Measurements from ENCODE around the gene RSPO3.
"Not testable (repeated sequence)": the region's sequence is repeated elsewhere in the genome, so short reads cannot be mapped to it uniquely, and the experiment has no call there.

RSPO3 gene

GRCh38 chr6:127118298-127119101 lies at the start of gene RSPO3:
Gene RSPO3 (plus strand): TSS chr6:127118671. CDS start chr6:127119193, 522 bp downstream.
- in situ Hi-C loops (cut with HindIII; ENCODE audit: low sequenced_read_pairs) = no loop called here

GRCh38 chr6:127069659-127070279 lies 48.7 kb upstream of the RSPO3 start:
- in situ Hi-C loops (cut with HindIII; ENCODE audit: low sequenced_read_pairs) = no loop called here

GRCh38 chr6:127073222-127073621 lies 45.2 kb upstream of the RSPO3 start:
- in situ Hi-C loops (cut with HindIII; ENCODE audit: low sequenced_read_pairs) = no loop called here

- in situ Hi-C loops (cut with HindIII; ENCODE audit: low sequenced_read_pairs) = no loop called here
Observed at GRCh38 chr6:127076466-127076865, 42.0 kb upstream of the RSPO3 start.

GRCh38 chr6:127077886-127078285 lies 40.6 kb upstream of the RSPO3 start:
- in situ Hi-C loops (cut with HindIII; ENCODE audit: low sequenced_read_pairs) = no loop called here

- in situ Hi-C loops (cut with HindIII; ENCODE audit: low sequenced_read_pairs) = no loop called here
Observed at GRCh38 chr6:127078669-127079068, 39.8 kb upstream of the RSPO3 start.

- in situ Hi-C loops (cut with HindIII; ENCODE audit: low sequenced_read_pairs) = no loop called here
Observed at GRCh38 chr6:127079681-127080080, 38.8 kb upstream of the RSPO3 start.

- in situ Hi-C loops (cut with HindIII; ENCODE audit: low sequenced_read_pairs) = no loop called here
Observed at GRCh38 chr6:127080081-127080480, 38.4 kb upstream of the RSPO3 start.

GRCh38 chr6:127083231-127083962 lies 35.1 kb upstream of the RSPO3 start:
- in situ Hi-C loops (cut with HindIII; ENCODE audit: low sequenced_read_pairs) = no loop called here

GRCh38 chr6:127083963-127084310 lies 34.5 kb upstream of the RSPO3 start:
- in situ Hi-C loops (cut with HindIII; ENCODE audit: low sequenced_read_pairs) = no loop called here

GRCh38 chr6:127085181-127085580 lies 33.3 kb upstream of the RSPO3 start:
- in situ Hi-C loops (cut with HindIII; ENCODE audit: low sequenced_read_pairs) = no loop called here

- in situ Hi-C loops (cut with HindIII; ENCODE audit: low sequenced_read_pairs) = no loop called here
Observed at GRCh38 chr6:127090051-127090450, 28.4 kb upstream of the RSPO3 start.

- in situ Hi-C loops (cut with HindIII; ENCODE audit: low sequenced_read_pairs) = no loop called here
Observed at GRCh38 chr6:127092466-127092865, 26.0 kb upstream of the RSPO3 start.

GRCh38 chr6:127094791-127095190 lies 23.7 kb upstream of the RSPO3 start:
- in situ Hi-C loops (cut with HindIII; ENCODE audit: low sequenced_read_pairs) = no loop called here

- in situ Hi-C loops (cut with HindIII; ENCODE audit: low sequenced_read_pairs) = no loop called here
Observed at GRCh38 chr6:127096167-127096566, 22.3 kb upstream of the RSPO3 start.

GRCh38 chr6:127097442-127097841 lies 21.0 kb upstream of the RSPO3 start:
- in situ Hi-C loops (cut with HindIII; ENCODE audit: low sequenced_read_pairs) = not testable (repeated sequence)

- in situ Hi-C loops (cut with HindIII; ENCODE audit: low sequenced_read_pairs) = no loop called here
Observed at GRCh38 chr6:127100510-127101140, 17.8 kb upstream of the RSPO3 start.

GRCh38 chr6:127102299-127102698 lies 16.2 kb upstream of the RSPO3 start:
- in situ Hi-C loops (cut with HindIII; ENCODE audit: low sequenced_read_pairs) = no loop called here

GRCh38 chr6:127102859-127103258 lies 15.6 kb upstream of the RSPO3 start:
- in situ Hi-C loops (cut with HindIII; ENCODE audit: low sequenced_read_pairs) = no loop called here

GRCh38 chr6:127103482-127103881 lies 15.0 kb upstream of the RSPO3 start:
- in situ Hi-C loops (cut with HindIII; ENCODE audit: low sequenced_read_pairs) = no loop called here

- in situ Hi-C loops (cut with HindIII; ENCODE audit: low sequenced_read_pairs) = no loop called here
Observed at GRCh38 chr6:127107916-127108315, 10.6 kb upstream of the RSPO3 start.
